ENCODE measurements around the gene FAM236A.
"Not testable (repeated sequence)": the region's sequence is repeated elsewhere in the genome, so short reads cannot be mapped to it uniquely, and the experiment has no call there.

- not testable (repeated sequence) for TF ChIP-seq CTCF, POLR2AphosphoS5 (IDR thresholded peaks at IDR 0.05)
Measured at GRCh38 chrX:72974885-72975284, 36.9 kb downstream of the FAM236A start.
